ELR (cell line): ENCODE results near the gene MYCBP2.
A peak's percentile ranks its signal among the peaks of the same experiment; 100 is the strongest.
"Not testable (repeated sequence)": the region's sequence is repeated elsewhere in the genome, so short reads cannot be mapped to it uniquely, and the experiment has no call there.

ENCODE experiments used
- DNase-seq: peaks from one replicate; pipeline ENCODE4 v3.0.0-alpha.2; 2015; ENCODE audit warnings: low read depth

Gene MYCBP2, protein sequence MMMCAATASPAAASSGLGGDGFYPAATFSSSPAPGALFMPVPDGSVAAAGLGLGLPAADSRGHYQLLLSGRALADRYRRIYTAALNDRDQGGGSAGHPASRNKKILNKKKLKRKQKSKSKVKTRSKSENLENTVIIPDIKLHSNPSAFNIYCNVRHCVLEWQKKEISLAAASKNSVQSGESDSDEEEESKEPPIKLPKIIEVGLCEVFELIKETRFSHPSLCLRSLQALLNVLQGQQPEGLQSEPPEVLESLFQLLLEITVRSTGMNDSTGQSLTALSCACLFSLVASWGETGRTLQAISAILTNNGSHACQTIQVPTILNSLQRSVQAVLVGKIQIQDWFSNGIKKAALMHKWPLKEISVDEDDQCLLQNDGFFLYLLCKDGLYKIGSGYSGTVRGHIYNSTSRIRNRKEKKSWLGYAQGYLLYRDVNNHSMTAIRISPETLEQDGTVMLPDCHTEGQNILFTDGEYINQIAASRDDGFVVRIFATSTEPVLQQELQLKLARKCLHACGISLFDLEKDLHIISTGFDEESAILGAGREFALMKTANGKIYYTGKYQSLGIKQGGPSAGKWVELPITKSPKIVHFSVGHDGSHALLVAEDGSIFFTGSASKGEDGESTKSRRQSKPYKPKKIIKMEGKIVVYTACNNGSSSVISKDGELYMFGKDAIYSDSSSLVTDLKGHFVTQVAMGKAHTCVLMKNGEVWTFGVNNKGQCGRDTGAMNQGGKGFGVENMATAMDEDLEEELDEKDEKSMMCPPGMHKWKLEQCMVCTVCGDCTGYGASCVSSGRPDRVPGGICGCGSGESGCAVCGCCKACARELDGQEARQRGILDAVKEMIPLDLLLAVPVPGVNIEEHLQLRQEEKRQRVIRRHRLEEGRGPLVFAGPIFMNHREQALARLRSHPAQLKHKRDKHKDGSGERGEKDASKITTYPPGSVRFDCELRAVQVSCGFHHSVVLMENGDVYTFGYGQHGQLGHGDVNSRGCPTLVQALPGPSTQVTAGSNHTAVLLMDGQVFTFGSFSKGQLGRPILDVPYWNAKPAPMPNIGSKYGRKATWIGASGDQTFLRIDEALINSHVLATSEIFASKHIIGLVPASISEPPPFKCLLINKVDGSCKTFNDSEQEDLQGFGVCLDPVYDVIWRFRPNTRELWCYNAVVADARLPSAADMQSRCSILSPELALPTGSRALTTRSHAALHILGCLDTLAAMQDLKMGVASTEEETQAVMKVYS (N-terminal part only)

DNA sequence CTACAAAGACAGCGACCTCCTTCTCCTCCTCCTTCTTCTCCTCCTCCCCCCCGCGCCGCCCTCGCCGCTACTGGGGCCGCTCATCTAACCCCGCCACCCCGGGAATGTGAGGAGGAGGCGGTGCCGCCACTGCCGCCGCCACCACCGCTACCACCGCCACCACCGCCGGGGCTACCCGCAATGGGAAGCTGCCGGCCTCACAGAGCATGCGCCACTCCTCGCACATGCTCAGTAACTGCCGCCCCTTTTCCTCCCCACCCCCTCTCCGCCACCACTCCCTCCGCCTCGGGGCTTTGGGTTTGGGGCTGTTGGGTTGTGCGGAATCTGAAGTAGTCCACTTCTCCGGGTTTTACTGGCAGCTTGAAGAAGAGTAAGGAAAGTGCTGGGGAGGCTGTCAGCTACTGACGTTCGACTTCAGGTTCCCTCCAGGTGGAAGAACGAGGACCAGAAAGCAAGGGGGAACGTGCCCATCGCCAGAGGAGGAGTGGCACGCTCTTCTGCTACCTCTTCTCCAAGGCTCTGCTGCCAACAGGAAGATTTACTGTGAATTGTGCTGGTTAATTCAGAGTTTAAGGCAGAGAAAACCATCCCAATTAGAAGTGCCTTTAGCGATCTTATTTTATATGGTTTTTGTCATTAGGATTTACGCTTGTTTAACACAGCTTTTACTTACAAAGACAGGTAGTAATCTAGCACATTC is at the start of gene MYCBP2:
TSS of gene MYCBP2 (minus strand) at position 190 of the 700 bp plus-strand sequence. CDS start 319 bp downstream, outside the sequence.
- DNase-seq: peak; percentile 98

DNA sequence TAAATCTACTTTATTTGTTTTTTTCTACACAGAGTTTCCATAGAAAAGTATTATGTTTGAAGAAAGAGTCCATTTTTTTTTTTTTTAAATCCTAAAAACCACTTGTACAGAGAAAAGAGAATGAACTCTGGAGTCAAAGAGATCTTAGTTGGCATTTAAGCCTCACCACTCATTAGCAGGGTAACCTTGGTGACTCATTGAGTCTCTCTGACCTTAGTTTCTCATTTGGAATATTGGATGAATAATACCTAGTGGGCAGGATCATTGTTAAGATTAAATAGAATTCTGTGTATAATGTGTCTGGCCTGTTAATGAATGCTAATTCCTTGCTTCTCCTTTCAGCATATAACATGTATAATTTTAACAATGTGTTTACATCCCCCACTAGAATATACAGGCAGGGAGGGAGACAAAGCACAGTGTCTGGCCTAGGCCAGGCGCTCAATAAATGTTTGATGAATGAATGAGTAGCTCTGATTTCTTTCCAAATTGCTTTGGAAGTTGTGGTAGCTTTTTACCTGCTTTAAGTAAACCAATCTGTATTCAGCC is 48.7 kb upstream of the MYCBP2 start:
- no peak for DNase-seq

DNA sequence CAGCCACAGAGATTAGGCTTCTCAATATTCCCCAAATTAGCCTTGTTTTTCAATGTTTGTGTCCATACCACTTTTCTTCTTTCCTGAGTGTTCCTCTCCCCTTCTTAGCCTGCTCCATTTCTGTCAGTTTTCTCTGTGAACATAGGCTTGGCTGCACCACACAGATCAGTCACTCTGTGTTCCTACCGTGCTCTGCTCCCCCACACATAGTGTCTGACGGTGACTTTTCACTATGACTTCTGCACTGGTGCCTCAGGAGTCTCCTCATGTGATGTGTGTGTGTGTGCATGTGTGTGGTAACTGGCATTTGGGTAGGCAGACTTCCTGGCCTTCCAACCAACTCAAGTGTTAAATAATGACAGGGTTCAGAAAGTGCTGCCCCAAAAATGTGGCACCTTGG is 47.9 kb upstream of the MYCBP2 start:
- no peak for DNase-seq

DNA sequence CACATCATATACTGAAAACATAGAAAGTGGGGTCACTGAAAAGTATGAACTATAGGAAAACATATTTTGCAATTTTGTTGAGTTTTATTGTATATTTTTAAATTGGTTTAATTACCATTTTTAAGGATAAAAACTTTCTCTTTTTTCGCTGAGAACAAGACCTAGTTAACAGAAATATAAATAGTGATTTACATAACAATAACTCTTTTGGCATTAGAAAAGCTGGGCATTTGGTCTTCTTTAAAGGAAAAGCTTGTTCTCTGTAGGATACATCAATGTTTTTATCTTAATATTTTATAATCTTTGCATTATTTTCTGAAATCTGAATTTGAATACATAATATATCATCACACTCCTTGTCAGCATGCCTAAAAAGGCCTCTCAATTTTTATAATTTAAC is 47.4 kb upstream of the MYCBP2 start:
- no peak for DNase-seq

DNA sequence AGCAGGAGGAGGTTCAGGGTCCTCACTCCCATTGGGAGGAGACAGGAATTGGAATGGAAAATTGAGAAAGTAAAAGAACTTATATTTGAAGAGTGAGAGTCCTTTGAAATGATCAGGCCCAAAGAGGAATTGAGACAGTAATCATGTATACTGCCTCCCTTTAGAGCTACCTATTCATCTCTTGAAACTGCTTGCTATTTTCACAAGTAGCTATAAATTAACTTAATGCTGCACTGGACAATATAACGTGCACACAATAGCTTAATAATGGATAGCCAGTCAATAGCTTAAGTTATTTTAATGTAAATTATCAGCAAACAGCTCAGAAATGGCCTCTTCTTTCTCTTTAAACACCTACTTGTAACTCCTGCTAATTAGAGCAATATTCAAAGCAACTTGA is 46.6 kb upstream of the MYCBP2 start:
- no peak for DNase-seq

DNA sequence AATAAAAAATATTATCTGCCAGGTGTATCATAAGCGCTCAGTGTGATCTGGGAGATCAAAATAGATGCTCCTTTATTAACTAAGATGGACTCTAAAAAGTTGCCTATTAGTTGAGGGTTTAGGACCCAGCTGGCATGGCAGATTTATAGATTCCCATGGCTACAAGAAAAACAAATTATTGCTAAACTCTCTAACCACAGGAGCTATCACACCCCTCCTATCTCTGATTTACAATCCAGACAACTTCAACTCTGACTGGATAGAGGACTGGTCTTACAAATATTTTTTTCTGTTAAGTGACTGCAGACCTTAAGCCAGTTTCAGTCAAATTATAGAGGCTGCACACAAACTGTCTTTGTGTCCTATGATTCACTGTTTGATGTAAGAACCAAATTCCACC is 45.4 kb upstream of the MYCBP2 start:
- DNase-seq: no peak

DNA sequence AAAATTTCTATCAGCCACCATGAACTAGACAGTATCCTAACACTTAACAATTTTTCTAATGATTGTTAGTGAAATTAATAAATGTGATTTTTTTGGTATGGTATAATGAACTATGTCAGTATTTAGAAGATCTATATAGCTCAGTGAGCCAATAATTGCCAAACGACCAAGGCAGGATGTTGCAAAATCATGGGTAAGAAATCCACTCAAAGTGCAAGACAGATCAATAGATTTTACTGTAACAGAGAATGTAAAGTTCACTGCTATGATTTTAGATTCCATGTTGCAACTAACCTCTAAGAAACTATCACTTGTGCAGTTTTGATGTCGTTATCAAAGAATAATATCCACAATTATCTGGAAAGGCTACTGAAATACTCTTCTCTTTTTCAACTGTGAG is 44.0 kb upstream of the MYCBP2 start:
- DNase-seq: no peak

DNA sequence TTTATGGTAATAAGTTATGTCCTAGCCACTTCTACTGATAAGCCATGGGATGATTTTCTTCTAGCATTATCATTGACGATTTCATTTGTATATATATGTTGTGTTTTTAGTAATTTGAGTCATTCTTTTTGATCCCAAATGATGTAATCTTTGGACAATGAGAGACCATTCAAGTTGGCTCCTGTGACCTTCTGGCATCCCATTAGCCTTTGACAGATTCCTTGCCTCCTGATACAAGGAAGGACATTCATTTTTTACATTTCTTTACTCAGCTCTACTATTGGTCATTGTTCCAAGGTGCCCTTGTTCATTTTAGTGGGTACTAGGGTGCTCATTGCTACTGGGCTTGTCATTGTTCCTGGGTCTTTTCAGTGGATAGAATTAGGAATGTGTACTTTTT is 35.3 kb upstream of the MYCBP2 start:
- no peak for DNase-seq

DNA sequence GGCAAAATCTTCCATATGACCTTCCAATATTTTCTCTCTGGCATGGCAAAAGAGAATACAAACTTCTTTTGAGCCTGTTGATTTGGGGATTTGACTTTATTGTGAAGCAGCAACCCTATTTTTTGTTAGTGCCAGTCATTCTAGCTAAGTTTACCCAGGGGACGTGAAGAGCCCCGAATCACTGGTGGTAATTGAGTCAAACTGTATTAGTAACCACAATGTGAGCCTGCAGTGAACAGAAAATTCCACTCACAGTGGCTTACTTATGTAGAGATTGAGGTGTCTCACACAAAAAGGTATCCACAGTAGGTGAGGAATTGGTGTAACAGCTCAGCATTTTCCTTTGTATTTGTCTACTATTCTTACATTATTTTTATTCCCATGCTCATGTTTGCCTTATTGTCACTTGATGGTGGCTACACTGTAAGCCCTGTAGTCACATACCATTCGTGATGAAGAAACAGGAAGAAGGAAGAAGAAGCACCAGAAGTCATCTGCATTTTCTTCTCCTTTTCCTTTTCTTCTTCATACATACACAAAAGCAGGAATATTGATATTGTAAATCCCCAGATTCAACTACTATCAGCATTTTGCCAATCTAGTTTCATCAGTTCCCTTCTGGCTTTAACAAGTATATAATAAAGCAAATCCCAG is 33.3 kb upstream of the MYCBP2 start:
- no peak for DNase-seq

DNA sequence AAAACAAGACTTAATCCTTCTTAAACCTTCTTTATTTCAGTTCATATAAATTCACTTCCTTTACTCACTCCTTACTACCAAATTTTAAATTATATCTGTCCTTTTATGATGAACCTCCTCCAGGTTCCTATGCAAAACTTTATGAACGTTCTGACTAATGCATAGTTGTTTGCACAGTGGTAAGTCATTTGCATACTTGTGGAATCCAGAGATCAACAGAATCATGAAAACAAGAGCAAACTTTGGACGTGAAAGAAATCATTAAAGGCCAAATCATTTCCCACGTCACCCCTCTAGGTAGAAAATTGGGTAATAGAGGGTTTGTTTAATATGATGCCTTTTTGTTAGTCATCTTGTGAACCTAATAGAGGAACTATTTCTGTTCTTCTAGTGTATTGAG is 32.3 kb upstream of the MYCBP2 start:
- peak; percentile 24 for DNase-seq

DNA sequence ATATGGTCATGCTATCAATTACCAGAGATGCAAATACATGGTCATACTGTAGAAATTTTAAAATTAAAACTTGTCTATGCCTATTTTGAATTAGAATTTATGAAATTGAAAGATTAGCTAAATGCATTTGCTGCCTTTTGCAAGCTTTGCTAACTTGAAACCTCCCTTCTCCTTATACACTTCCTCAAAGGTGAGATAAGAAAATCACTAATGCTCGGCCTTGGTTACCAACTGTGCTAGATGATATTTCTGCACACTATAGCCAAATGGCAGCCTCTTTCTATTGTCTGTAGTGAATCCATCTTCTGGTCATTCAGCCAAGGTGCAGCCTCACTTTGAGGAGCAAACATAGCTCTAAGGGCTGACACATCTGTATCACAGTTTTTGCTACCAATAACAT is 31.1 kb upstream of the MYCBP2 start:
- no peak for DNase-seq

DNA sequence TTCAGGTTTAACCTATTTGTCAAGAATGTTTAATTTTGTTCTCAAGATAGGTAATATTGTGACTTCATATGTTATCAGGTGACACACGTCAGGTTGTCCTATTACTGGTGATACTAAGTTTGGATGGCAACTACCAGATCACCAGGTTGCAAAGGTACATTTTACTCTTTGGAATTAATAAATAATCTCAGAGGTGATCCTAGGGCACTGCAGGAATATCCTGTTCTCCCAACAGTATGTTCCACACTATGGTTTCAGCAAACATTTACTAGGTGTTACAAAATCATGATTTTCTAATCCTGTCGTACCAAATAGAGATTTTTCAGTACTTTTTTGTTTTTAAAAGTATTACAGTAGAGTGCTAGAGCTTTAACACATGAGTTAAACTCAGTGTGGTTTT is 29.3 kb upstream of the MYCBP2 start:
- DNase-seq: no peak

DNA sequence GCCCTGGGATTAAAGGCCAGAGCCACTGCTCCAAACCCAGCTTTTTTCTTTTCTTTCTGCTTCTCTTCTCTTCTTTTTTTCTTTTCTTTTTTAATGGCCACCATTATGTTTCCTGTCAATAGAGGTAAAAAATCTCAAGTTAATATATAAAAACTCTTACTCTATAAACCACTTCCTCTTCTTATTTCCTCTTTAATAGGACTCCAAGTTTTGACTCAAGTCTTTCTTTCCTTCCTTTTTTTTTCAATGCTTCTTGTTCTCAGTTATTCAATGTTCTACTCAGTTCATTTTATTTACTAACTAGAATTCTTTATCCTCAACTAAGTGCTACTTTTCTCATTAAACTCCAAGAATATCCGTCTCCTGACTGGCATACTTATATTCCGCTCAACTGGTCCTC is 27.1 kb upstream of the MYCBP2 start:
- no peak for DNase-seq

DNA sequence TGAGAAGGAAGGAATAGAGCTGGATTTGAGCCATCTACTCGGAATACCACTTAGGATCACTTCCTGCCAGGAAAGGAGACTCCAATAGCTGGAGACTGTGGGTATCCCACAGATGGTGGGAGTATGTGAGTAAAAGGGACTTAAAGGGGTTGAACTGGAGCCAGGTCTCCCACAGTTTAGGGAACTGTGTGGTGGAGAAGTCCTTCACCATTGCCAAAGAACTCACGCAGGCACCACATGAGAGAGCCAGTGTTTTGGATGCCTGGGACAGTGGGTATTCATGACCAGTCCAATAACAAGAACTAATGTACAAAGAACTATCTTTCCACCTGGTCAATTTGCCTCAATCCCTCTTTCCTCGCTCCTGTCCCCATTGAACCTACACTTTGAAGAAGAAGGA is 24.4 kb upstream of the MYCBP2 start:
- DNase-seq: no peak

DNA sequence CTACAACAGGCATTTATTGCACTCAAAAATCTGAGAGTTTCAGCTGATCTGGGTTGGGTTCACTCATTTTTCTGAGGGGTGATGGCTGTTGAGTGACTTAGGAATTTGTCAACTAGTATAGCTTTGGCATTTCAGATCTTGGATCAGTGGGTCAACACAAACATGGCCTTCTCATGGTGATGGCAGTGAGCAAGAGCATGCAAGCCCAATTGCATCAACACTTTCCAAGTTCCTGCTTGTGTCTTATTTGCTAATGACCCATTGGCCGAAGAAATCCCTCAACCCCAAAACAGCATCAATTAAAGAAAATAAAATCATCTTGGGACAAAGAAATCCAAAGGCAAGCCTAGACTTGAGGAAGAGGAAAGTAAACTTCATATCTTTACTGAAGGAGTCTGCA is 23.9 kb upstream of the MYCBP2 start:
- DNase-seq: no peak

DNA sequence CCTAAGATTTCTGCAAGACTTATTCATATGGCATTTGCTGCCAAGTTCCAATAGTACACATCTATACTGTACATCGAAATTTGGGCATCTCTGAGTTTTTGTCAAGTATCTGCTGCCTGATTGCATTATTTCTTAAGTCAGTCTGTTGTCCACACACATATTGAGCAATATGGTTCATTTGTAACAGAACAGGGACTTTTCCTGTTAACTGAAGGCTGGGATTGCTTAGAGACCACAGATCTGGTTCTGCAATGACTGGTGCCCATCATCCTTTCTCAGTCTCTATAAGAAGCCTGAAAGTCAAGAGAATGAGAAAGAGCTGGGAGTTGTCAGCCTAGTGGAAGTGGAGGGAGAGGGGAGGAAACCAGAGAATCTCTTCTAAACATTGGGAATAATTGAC is 22.5 kb upstream of the MYCBP2 start:
- DNase-seq: no peak

DNA sequence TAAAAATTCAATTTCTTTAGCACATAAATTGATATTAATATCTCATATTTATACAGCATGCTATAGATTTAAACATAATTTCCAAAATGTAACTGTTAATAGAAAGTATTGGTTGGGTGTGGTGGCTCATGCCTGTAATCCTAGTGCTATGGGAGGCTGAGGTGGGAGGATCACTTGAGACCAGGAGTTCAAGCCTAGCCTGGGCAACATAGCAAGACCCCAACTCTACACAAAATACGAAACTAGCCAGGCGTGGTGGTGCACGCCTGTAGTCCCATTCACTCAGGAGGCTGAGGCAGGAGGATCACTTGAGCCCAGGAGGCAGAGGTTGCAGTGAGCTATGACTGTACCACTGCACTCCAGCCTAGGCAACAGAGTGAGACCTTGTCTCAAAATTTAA is 20.5 kb upstream of the MYCBP2 start:
- DNase-seq: not testable (repeated sequence)

DNA sequence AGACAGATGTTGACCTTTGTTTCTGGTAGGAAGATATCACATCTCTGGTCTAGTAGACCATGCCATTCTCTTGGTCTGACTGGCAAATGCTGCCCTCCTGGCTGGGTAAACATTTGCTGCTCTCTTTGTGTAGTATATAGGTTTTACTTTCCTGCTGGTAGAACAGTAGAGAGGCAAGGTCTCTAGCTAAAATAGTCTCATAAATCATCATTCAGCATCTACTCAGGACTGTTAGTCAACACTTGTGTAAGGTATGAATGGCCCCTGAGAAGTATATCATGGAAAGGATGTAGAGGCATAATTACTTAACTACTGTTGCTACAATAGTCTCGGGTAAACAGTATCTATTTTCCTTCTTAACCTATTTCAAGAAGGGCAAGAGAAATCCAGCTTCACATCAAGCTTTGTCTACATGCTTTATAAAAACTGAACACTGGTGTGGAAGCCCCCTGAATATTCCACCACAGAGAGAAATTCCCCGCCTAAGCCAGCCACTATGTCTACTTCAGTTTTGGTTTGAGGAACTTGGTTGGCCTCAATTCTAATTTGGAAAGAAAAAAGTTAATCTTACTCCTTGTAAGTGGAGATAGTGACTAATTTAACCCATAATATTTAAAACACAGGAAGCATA is 18.4 kb upstream of the MYCBP2 start:
- no peak for DNase-seq

DNA sequence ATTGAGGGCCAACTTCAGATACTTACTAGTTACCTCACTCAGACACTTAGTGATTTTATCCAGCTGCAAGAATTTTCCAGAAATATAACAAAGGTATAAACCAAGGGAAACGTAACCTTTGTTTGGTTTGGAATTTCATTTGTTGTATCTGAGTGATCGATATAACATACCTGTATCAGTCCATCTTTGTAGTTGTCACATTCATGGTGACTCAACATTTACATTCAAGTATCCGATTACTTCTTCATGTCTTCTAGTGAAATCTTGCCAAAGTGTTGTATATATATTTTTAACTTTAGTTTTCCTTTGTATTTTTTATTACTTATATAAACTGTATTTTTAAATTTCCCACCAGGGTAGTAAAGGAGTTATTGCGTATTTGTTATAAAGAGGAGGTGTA is 16.9 kb upstream of the MYCBP2 start:
- no peak for DNase-seq

DNA sequence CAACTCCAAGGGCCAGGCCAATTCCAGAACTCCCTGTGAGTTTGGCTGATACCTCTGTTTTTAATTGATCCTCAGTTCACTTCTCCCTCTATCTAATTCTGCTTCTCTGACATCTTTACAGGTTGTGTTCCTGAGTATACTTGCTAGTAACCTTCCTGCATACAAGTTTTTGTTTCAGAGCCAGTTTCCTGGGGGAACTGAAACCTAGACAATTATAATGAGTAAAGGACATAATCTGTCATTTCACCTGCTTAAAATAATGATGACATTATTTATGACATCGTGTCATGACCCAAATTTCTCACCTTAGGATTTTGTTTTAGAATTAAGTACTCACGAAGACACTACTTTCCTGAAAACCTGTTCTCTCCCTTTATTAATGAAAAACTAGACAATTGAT is 12.5 kb upstream of the MYCBP2 start:
- no peak for DNase-seq

DNA sequence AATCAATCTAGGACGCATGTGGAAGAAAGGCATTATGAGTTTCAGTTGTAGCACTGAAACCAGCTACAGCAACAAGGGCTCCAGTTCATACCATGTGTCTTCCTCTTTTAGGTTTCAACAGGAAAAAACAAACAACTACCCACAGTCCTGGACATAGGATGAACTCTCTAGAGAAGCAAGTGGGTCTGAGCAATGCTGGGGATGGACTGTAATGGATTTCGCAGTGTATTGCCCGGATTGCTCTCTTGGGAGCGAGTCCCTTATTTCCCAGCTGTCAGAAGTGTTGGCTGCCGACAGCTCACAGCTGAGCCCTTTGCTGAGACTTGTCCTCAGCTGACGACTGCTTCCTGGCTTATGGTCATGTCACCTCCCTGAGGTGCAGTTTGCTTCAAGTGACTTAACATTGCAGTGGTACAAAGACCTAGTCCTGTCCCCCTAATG is 12.1 kb upstream of the MYCBP2 start:
- no peak for DNase-seq
